Measurements from ENCODE around the gene ENAM. TPM values are rescaled to one million over a fixed set of nuclear protein-coding genes. Genes with fewer than 3 reads are reported as not detected.

Gene ENAM
- total RNA-seq, 1 experiment from 2014 or later = not detected

DNA sequence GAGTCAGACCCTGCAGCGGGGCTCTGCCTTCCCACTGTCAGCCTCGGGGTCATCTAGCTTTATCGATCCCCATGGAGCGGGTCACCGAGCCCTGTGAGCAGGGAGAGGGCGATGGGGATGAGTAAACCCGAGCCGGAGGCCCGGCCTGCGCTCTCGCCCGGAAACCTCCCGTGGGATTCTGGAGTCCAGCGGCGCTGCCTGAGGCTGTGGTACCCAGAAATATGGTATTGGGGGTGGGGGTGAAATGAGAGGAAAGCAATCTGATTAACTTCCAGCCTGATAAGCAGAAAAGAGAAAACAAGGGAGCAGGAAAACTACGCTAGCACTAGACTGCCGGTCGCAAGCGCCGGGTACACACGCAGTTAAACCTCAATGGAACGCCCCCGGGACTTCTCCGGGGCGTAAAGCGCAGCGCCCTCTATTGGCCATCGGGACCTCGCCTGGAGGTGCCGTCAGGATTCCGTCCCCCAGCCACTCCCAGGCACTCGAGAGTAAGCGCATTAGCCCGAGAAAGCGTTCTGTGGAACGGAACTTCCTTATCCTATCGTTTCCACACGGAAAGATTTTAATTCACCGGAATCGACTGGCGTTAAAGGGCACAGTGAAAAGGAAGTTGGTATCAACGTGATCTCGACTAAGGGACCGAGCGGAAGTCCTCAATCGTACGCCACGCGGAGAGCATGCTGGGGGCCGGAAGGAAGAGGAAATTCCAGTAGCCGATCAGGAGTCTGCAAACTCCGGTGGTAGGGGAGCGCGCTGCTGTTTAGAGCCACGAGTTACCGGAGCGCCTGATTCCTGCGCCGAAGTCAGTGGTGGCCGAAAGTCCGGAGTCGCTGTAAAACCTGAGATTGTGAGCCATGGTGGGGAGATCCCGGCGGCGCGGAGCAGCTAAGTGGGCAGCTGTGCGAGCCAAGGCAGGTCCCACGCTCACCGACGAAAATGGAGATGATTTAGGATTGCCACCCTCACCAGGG lies 59.6 kb downstream of the ENAM start, which contains the start of gene UTP3 (continued):
- TF ChIP-seq REST (IDR thresholded peaks at IDR 0.05; ENCODE audit: low read depth) (no peak), SIN3A (IDR thresholded peaks at IDR 0.05; ENCODE audit: low read depth) (peak; percentile 90), RAD21 (IDR thresholded peaks at IDR 0.05; ENCODE audit: low read depth) (peak; percentile 65), ELF1 (IDR thresholded peaks at IDR 0.05; ENCODE audit: borderline replicate concordance, low read depth) (peak; percentile 85), POLR2AphosphoS5 (IDR thresholded peaks at IDR 0.05; ENCODE audit: low read depth, low read length) (peak; percentile 93), CBX3 (IDR thresholded peaks at IDR 0.05; ENCODE audit: low read depth) (peak; percentile 99), ZNF274 (IDR thresholded peaks at IDR 0.05; ENCODE audit: low read depth, low read length) (no peak), EGR1 (IDR thresholded peaks at IDR 0.05; ENCODE audit: low read depth) (peak; percentile 82)
- TF ChIP-seq, protein P1, sequence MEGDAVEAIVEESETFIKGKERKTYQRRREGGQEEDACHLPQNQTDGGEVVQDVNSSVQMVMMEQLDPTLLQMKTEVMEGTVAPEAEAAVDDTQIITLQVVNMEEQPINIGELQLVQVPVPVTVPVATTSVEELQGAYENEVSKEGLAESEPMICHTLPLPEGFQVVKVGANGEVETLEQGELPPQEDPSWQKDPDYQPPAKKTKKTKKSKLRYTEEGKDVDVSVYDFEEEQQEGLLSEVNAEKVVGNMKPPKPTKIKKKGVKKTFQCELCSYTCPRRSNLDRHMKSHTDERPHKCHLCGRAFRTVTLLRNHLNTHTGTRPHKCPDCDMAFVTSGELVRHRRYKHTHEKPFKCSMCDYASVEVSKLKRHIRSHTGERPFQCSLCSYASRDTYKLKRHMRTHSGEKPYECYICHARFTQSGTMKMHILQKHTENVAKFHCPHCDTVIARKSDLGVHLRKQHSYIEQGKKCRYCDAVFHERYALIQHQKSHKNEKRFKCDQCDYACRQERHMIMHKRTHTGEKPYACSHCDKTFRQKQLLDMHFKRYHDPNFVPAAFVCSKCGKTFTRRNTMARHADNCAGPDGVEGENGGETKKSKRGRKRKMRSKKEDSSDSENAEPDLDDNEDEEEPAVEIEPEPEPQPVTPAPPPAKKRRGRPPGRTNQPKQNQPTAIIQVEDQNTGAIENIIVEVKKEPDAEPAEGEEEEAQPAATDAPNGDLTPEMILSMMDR (IDR thresholded peaks at IDR 0.05 in 2 of 3, conservative IDR thresholded peaks at IDR 0.05 in 1 of 3; ENCODE audit: borderline replicate concordance in 1 of 3, insufficient read depth in 1 of 3, low read depth in 2 of 3, low read length in 2 of 3) = peak; percentile 75 to 96 (median 95)
- TF ChIP-seq, protein P2, sequence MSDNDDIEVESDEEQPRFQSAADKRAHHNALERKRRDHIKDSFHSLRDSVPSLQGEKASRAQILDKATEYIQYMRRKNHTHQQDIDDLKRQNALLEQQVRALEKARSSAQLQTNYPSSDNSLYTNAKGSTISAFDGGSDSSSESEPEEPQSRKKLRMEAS (IDR thresholded peaks at IDR 0.05) = peak; percentile 98
